Trophoblast cell (in vitro differentiated cells and primary cell): Measurements from ENCODE around the gene RASL11B.
A peak's percentile ranks its signal among the peaks of the same experiment; 100 is the strongest.

Source experiments
- DNase-seq, 2 donors: peaks; one replicate each; pipeline ENCODE4 v3.0.0-alpha.2; 2016
- H2AFZ ChIP-seq: 2 replicates; pipeline ENCODE4 v1.6.1; 2013; ENCODE audit warnings: low read length, moderate library complexity, mild to moderate bottlenecking; ENCODE audit not compliant: insufficient read depth, poor library complexity
- H2AK5ac ChIP-seq: 2 replicates; pipeline ENCODE4 v1.6.1; 2013; ENCODE audit warnings: mild to moderate bottlenecking, low read length
- H2BK120ac ChIP-seq: 2 replicates; pipeline ENCODE4 v1.6.1; 2013; ENCODE audit warnings: low read length, mild to moderate bottlenecking, moderate library complexity; ENCODE audit not compliant: insufficient read depth, poor library complexity
- H2BK12ac ChIP-seq: 2 replicates; pipeline ENCODE4 v1.6.1; 2013; ENCODE audit warnings: mild to moderate bottlenecking, low read length, moderate library complexity
- H2BK5ac ChIP-seq: 2 replicates; pipeline ENCODE4 v1.6.1; 2013; ENCODE audit warnings: low read length, low read depth, moderate library complexity, mild to moderate bottlenecking; ENCODE audit not compliant: poor library complexity
- H3K14ac ChIP-seq: 2 replicates; pipeline ENCODE4 v1.6.1; 2013; ENCODE audit warnings: mild to moderate bottlenecking, low read length
- H3K18ac ChIP-seq: 2 replicates; pipeline ENCODE4 v1.6.1; 2013; ENCODE audit warnings: mild to moderate bottlenecking, low read length
- H3K23ac ChIP-seq: 2 replicates; pipeline ENCODE4 v1.6.1; 2013; ENCODE audit warnings: low read length
- H3K27ac ChIP-seq: 2 replicates; pipeline ENCODE4 v1.5.1; 2013; ENCODE audit warnings: low read depth, mild to moderate bottlenecking, inconsistent platforms, low read length, moderate library complexity
- H3K27me3 ChIP-seq: 2 replicates; pipeline ENCODE4 v1.6.1; 2013; ENCODE audit warnings: inconsistent platforms, mild to moderate bottlenecking, low read length, moderate library complexity; ENCODE audit not compliant: insufficient read depth
- H3K36me3 ChIP-seq, 2 experiments: 1 replicate in 1 of 2; 2 replicates in 1 of 2; pipeline ENCODE4 v1.6.1; 2013; ENCODE audit warnings: low read length in 2 of 2, mild to moderate bottlenecking in 2 of 2, moderate library complexity in 1 of 2; ENCODE audit not compliant: insufficient read depth in 2 of 2, control insufficient read depth in 1 of 2
- H3K4ac ChIP-seq: 2 replicates; pipeline ENCODE4 v1.6.1; 2013; ENCODE audit warnings: low read depth, mild to moderate bottlenecking, low read length, moderate library complexity
- H3K4me1 ChIP-seq, 2 experiments: 1 replicate in 1 of 2; 2 replicates in 1 of 2; pipeline ENCODE4 v1.6.1; 2013; ENCODE audit warnings: low read length in 2 of 2, mild to moderate bottlenecking in 2 of 2, moderate library complexity in 1 of 2; ENCODE audit not compliant: insufficient read depth in 2 of 2, control insufficient read depth in 1 of 2
- H3K4me2 ChIP-seq: 2 replicates; pipeline ENCODE4 v1.6.1; 2013; ENCODE audit warnings: inconsistent platforms, mild to moderate bottlenecking, low read length, moderate library complexity
- H3K4me3 ChIP-seq: 2 replicates; pipeline ENCODE4 v1.5.1; 2013; ENCODE audit warnings: mild to moderate bottlenecking, low read depth, low read length, inconsistent platforms
- H3K79me1 ChIP-seq: one replicate; pipeline ENCODE4 v1.6.1; 2013; ENCODE audit warnings: low read length
- H3K79me2 ChIP-seq: 2 replicates; pipeline ENCODE4 v1.6.1; 2013; ENCODE audit warnings: low read length, mild to moderate bottlenecking; ENCODE audit not compliant: control insufficient read depth, insufficient read depth, poor library complexity
- H3K9ac ChIP-seq: 2 replicates; pipeline ENCODE4 v1.6.1; 2013; ENCODE audit warnings: mild to moderate bottlenecking, low read length
- H3K9me3 ChIP-seq: 2 replicates; pipeline ENCODE4 v1.6.1; 2013; ENCODE audit warnings: low read depth, mild to moderate bottlenecking, control low read depth, inconsistent platforms, low read length; ENCODE audit not compliant: insufficient read depth
- H4K12ac ChIP-seq: 2 replicates; pipeline ENCODE4 v1.6.1; 2013; ENCODE audit warnings: low read depth, mild to moderate bottlenecking, low read length, moderate library complexity
- H4K8ac ChIP-seq: 2 replicates; pipeline ENCODE4 v1.6.1; 2013; ENCODE audit warnings: low read depth, mild to moderate bottlenecking, low read length, moderate library complexity
- H4K91ac ChIP-seq: one replicate; pipeline ENCODE4 v1.6.1; 2013; ENCODE audit warnings: low read depth, mild to moderate bottlenecking, low read length, moderate library complexity
- WGBS: extraction: QIAGEN DNeasy Blood & Tissue Kit; methylation state at CpG from one replicate; pipeline ENCODE4 v1.1.7; 2013; ENCODE audit warnings: missing lambda C conversion rate; ENCODE audit not compliant: insufficient read length, insufficient coverage; ENCODE audit errors: extremely low coverage; 5-methylcytosine and 5-hydroxymethylcytosine counted together

RASL11B gene

GRCh38 chr4:52860361-52860760 lies 1.8 kb upstream of the RASL11B start:
- Histone ChIP-seq H3K27ac (no peak overlapping the region), H2AK5ac (no peak overlapping the region), H3K4ac (no peak overlapping the region), H4K8ac (no peak overlapping the region), H3K79me2 (peaks cover 10% of the 10 kb centered on the region), H2BK120ac (no peak overlapping the region), H3K36me3 (peaks cover 3 to 10% of the 10 kb centered on the region in 2 experiments), H3K4me2 (no peak overlapping the region), H3K27me3 (no peaks in the 10 kb centered on the region), H3K4me1 (peaks cover 9 to 16% of the 10 kb centered on the region in 2 experiments), H3K23ac (no peak overlapping the region), H3K9me3 (no peaks in the 10 kb centered on the region), H4K91ac (no peak overlapping the region), H3K79me1 (peaks cover 20% of the 10 kb centered on the region), H2BK5ac (no peak overlapping the region), H3K14ac (no peak overlapping the region), H2AFZ (no peak overlapping the region), H3K18ac (no peak overlapping the region), H2BK12ac (no peak overlapping the region), H3K9ac (no peak overlapping the region), H3K4me3 (no peak overlapping the region), H4K12ac (no peak overlapping the region)
- no peak for DNase-seq
- no CpG with 5 or more reads among the region's 2 CpGs for WGBS

- Histone ChIP-seq H3K27ac (no peak overlapping the region), H3K18ac (peak overlapping the region; percentile 95), H3K4ac (no peak overlapping the region), H3K9ac (peak overlapping the region; percentile 91), H3K14ac (peak overlapping the region; percentile 92), H4K91ac (peak overlapping the region; percentile 92), H3K27me3 (no peaks in the 10 kb centered on the region), H3K79me2 (peaks cover 10% of the 10 kb centered on the region), H2AFZ (no peak overlapping the region), H2BK5ac (peak overlapping the region; percentile 71), H2BK12ac (peak overlapping the region; percentile 2), H4K8ac (peak overlapping the region; percentile 87), H2AK5ac (peak overlapping the region; percentile 48), H3K9me3 (no peaks in the 10 kb centered on the region), H3K4me2 (peak overlapping the region; percentile 94), H3K79me1 (peaks cover 20% of the 10 kb centered on the region), H3K4me3 (peak overlapping the region; percentile 91), H4K12ac (no peak overlapping the region), H2BK120ac (no peak overlapping the region), H3K4me1 (peaks cover 14 to 19% of the 10 kb centered on the region in 2 experiments), H3K36me3 (peaks cover 9 to 18% of the 10 kb centered on the region in 2 experiments), H3K23ac (no peak overlapping the region)
- no CpG with 5 or more reads among the region's 26 CpGs for whole genome bisulfite sequencing
- no peak for DNase-seq
Measured at GRCh38 chr4:52861171-52861823, 820 bp upstream of the RASL11B start.

- Histone ChIP-seq H3K4me3 (peak overlapping the region; percentile 96), H3K4me1 (peaks cover 14 to 21% of the 10 kb centered on the region in 2 experiments), H3K79me2 (peaks cover 10% of the 10 kb centered on the region), H4K12ac (peak overlapping the region; percentile 72), H2BK5ac (peak overlapping the region; percentile 90), H3K9me3 (no peaks in the 10 kb centered on the region), H3K23ac (peak overlapping the region; percentile 31), H3K9ac (peak overlapping the region; percentile 96), H2BK120ac (peak overlapping the region; percentile 71), H3K18ac (peak overlapping the region; percentile 97), H3K4ac (peak overlapping the region; percentile 96), H3K4me2 (peak overlapping the region; percentile 72), H3K27ac (peak overlapping the region; percentile 52), H2AFZ (peak overlapping the region; percentile 7), H4K8ac (peak overlapping the region; percentile 20), H3K36me3 (peaks cover 11 to 22% of the 10 kb centered on the region in 2 experiments), H3K79me1 (peaks cover 20% of the 10 kb centered on the region), H3K14ac (peak overlapping the region; percentile 98), H3K27me3 (no peaks in the 10 kb centered on the region), H2AK5ac (peak overlapping the region; percentile 10), H4K91ac (peak overlapping the region; percentile 88), H2BK12ac (peak overlapping the region; percentile 43)
- WGBS, result no CpG with 5 or more reads among the region's 23 CpGs
- DNase-seq, result no peak
Measured at GRCh38 chr4:52862639-52863161, 583 bp downstream of the RASL11B start.

- Histone ChIP-seq H3K23ac (no peak overlapping the region), H3K4me3 (peak overlapping the region; percentile 96), H2AK5ac (no peak overlapping the region), H4K8ac (peak overlapping the region; percentile 20), H3K27ac (no peak overlapping the region), H2BK12ac (no peak overlapping the region), H3K36me3 (peaks cover 11 to 22% of the 10 kb centered on the region in 2 experiments), H3K4ac (no peak overlapping the region), H3K27me3 (no peaks in the 10 kb centered on the region), H2BK5ac (peak overlapping the region; percentile 90), H3K79me2 (peaks cover 10% of the 10 kb centered on the region), H2AFZ (no peak overlapping the region), H3K14ac (peak overlapping the region; percentile 7), H4K91ac (no peak overlapping the region), H3K18ac (no peak overlapping the region), H4K12ac (no peak overlapping the region), H3K9me3 (no peaks in the 10 kb centered on the region), H3K4me2 (peak overlapping the region; percentile 72), H2BK120ac (no peak overlapping the region), H3K9ac (peak overlapping the region; percentile 96), H3K79me1 (peaks cover 22% of the 10 kb centered on the region), H3K4me1 (peaks cover 14 to 24% of the 10 kb centered on the region in 2 experiments)
- DNase-seq, result peak in 1 of 2 donors; percentile 24
- no CpG with 5 or more reads among the region's 6 CpGs for WGBS
Measured at GRCh38 chr4:52863324-52863723, 1.2 kb downstream of the RASL11B start.
